ENCODE data around the gene SHC3.

SHC3 gene

GRCh38 chr9:89165880-89166279 is 12.7 kb downstream of the SHC3 start:
- TF ChIP-seq CTCF (IDR thresholded peaks at IDR 0.05; ENCODE audit: control extremely low read depth, extremely low read depth, low read depth, missing control alignments): no peak
- no peak for DNase-seq (ENCODE audit: extremely low spot score)
- POLR2A ChIA-PET: no interaction called here
- CTCF ChIA-PET: no interaction called here

GRCh38 chr9:89165341-89165740 is 13.3 kb downstream of the SHC3 start:
- no peak for TF ChIP-seq CTCF (IDR thresholded peaks at IDR 0.05; ENCODE audit: control extremely low read depth, extremely low read depth, low read depth, missing control alignments)
- POLR2A ChIA-PET: no interaction called here
- DNase-seq (ENCODE audit: extremely low spot score): no peak
- CTCF ChIA-PET: no interaction called here

GRCh38 chr9:89161221-89161620 is 17.4 kb downstream of the SHC3 start:
- ChIA-PET POLR2A (no interaction called here), CTCF (no interaction called here)
- DNase-seq (ENCODE audit: extremely low spot score): no peak
- TF ChIP-seq CTCF (IDR thresholded peaks at IDR 0.05; ENCODE audit: control extremely low read depth, extremely low read depth, low read depth, missing control alignments): no peak

GRCh38 chr9:89160806-89161205 is 17.8 kb downstream of the SHC3 start:
- ChIA-PET POLR2A (no interaction called here), CTCF (no interaction called here)
- no peak for DNase-seq (ENCODE audit: extremely low spot score)
- no peak for TF ChIP-seq CTCF (IDR thresholded peaks at IDR 0.05; ENCODE audit: control extremely low read depth, extremely low read depth, low read depth, missing control alignments)

- TF ChIP-seq CTCF (IDR thresholded peaks at IDR 0.05; ENCODE audit: control extremely low read depth, extremely low read depth, low read depth, missing control alignments): no peak
- CTCF ChIA-PET: interaction anchor here (1.3 to 1.4 kb wide), 3 partner anchors 15 to 125 kb away, joined by 3 to 4 read pairs (median 3); no protein-coding TSS in a partner anchor
- no peak for DNase-seq (ENCODE audit: extremely low spot score)
- POLR2A ChIA-PET: no interaction called here
Measured at GRCh38 chr9:89154651-89155336, 23.8 kb downstream of the SHC3 start.

GRCh38 chr9:89154218-89154617 is 24.4 kb downstream of the SHC3 start:
- CTCF ChIA-PET: interaction anchor here (1.3 to 1.4 kb wide), 2 partner anchors 14 to 125 kb away, joined by 3 to 4 read pairs; no protein-coding TSS in a partner anchor
- no peak for TF ChIP-seq CTCF (IDR thresholded peaks at IDR 0.05; ENCODE audit: control extremely low read depth, extremely low read depth, low read depth, missing control alignments)
- DNase-seq (ENCODE audit: extremely low spot score): no peak
- POLR2A ChIA-PET: no interaction called here
